Colonic mucosa (tissue), 4 donors: ENCODE measurements around the gene SPINT4. TPM values are rescaled to one million over a fixed set of nuclear protein-coding genes. Genes with fewer than 3 reads are reported as not detected.
"Not testable (repeated sequence)": the region's sequence is repeated elsewhere in the genome, so short reads cannot be mapped to it uniquely, and the experiment has no call there.

Experiments
- DNase-seq: peaks from one replicate; pipeline ENCODE4 v3.0.0-alpha.2; 2020
- H3K27ac ChIP-seq: fragments of 200-600 bp; one replicate; pipeline ENCODE4 v1.8.0; 2021
- H3K27me3 ChIP-seq: fragments of 200-600 bp; one replicate; pipeline ENCODE4 v1.8.0; 2021
- H3K36me3 ChIP-seq: fragments of 200-600 bp; one replicate; pipeline ENCODE4 v1.8.0; 2021
- H3K4me1 ChIP-seq: fragments of 200-600 bp; one replicate; pipeline ENCODE4 v1.8.0; 2021; ENCODE audit warnings: mild to moderate bottlenecking
- H3K4me3 ChIP-seq: fragments of 200-600 bp; one replicate; pipeline ENCODE4 v1.8.0; 2021
- H3K9ac ChIP-seq, 2 donors: one replicate each; pipeline ENCODE4 v1.7.0; 2013; ENCODE audit warnings: control low read depth in 2 of 2, low read depth in 2 of 2, low read length in 2 of 2
- H3K9me3 ChIP-seq: fragments of 200-600 bp; one replicate; pipeline ENCODE4 v1.8.0; 2021
- CTCF ChIP-seq: fragments of 200-600 bp; IDR thresholded peaks from one replicate; pipeline ENCODE4 v1.8.0; 2022; ENCODE audit warnings: antibody characterized with exemption, mild to moderate bottlenecking
- intact Hi-C: fragments of 100-400 bp; cut with DNase I; formaldehyde crosslinking; loops from one replicate; pipeline ENCODE4 v1.14.1; 2022
- total RNA-seq, 2 donors: library from RNA; stranded (reverse); fragmentation: NEBNext Ultra II Directional in 1 of 2; extraction: Animal tissue kit (Norgen Biotek cat#: 25700) in 1 of 2; gene quantifications; one replicate each; pipeline ENCODE4 v1.2.1, GENCODE V29; 2021
- donor health status: healthy.
- donor health status: DM: no; HTN: no; CAD: no.
- donor health status: DM: no; HTN: no; CAD: no.

SPINT4 gene
- total RNA-seq = not detected

DNA sequence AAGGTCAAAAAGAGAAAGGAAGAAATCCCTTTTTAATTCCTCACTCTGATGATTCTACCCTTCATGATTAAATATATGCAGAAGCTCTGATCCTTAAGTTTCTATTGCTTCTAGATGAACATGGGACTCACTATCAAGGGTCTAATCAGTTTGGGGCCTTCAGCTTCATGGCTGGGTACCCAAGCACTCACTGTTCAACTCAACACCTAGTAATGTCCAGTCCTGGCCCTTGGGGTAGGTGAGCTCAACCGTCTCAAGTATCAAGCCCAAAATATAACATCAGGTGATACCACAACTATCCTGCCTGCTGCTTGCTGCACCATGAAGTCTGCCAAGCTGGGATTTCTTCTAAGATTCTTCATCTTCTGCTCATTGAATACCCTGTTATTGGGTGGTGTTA, at the start of gene SPINT4:
Gene SPINT4, plus strand, starts transcription at position 301 of the 400 bp plus-strand sequence. Its CDS starts 21 bp downstream, at position 322.
- Histone ChIP-seq H3K9me3 (no peaks in the 10 kb centered on the region), H3K9ac (no peak within 1 kb of the TSS), H3K27ac (no peak within 1 kb of the TSS), H3K27me3 (no peaks in the 10 kb centered on the region), H3K36me3 (no peaks in the 10 kb centered on the region), H3K4me1 (no peaks in the 10 kb centered on the region), H3K4me3 (no peak within 1 kb of the TSS)
- TF ChIP-seq CTCF = no peak
- no peak for DNase-seq
- intact Hi-C loops = no loop called here

GRCh38 chr20:45672765-45673164, 49.4 kb upstream of the SPINT4 start:
- intact Hi-C loops = no loop called here
- H3K27me3 ChIP-seq = no peaks in the 10 kb centered on the region
- no peak overlapping the region for H3K9ac ChIP-seq
- no peaks in the 10 kb centered on the region for H3K9me3 ChIP-seq
- TF ChIP-seq CTCF = no peak
- no peak for DNase-seq
- no peaks in the 10 kb centered on the region for H3K4me1 ChIP-seq
- no peak overlapping the region for H3K27ac ChIP-seq
- H3K4me3 ChIP-seq = no peak overlapping the region
- no peaks in the 10 kb centered on the region for H3K36me3 ChIP-seq

- Histone ChIP-seq H3K27ac (no peak overlapping the region), H3K36me3 (no peaks in the 10 kb centered on the region), H3K9ac (no peak overlapping the region), H3K27me3 (no peaks in the 10 kb centered on the region), H3K4me3 (no peak overlapping the region), H3K4me1 (no peaks in the 10 kb centered on the region), H3K9me3 (no peaks in the 10 kb centered on the region)
- no peak for DNase-seq
- TF ChIP-seq CTCF = no peak
- intact Hi-C loops = no loop called here
Measured at GRCh38 chr20:45679650-45680049, 42.5 kb upstream of the SPINT4 start.

- Histone ChIP-seq H3K4me1 (no peaks in the 10 kb centered on the region), H3K9me3 (no peaks in the 10 kb centered on the region), H3K9ac (no peak overlapping the region), H3K27ac (no peak overlapping the region), H3K4me3 (no peak overlapping the region), H3K36me3 (no peaks in the 10 kb centered on the region), H3K27me3 (no peaks in the 10 kb centered on the region)
- DNase-seq = no peak
- intact Hi-C loops = no loop called here
- no peak for TF ChIP-seq CTCF
Measured at GRCh38 chr20:45685896-45686295, 36.3 kb upstream of the SPINT4 start.

DNA sequence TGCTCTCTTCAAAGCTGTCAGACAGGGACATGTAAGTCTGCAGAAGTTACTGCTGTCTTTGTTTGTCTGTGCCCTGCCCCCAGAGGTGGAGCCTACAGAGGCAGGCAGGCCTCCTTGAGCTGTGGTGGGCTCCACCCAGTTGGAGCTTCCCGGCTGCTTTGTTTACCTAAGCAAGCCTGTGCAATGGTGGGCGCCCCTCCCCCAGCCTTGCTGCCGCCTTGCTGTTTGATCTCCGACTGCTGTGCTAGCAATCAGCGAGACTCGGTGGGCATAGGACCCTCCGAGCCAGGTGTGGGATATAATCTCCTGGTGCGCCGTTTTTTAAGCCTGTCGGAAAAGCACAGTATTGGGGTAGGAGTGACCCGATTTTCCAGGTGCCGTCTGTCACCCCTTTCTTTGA, 28.8 kb upstream of the SPINT4 start:
- H3K27ac ChIP-seq, H3K9ac ChIP-seq, H3K4me1 ChIP-seq, H3K27me3 ChIP-seq, H3K4me3 ChIP-seq, H3K36me3 ChIP-seq, DNase-seq, H3K9me3 ChIP-seq, intact Hi-C loops: not testable (repeated sequence)

DNA sequence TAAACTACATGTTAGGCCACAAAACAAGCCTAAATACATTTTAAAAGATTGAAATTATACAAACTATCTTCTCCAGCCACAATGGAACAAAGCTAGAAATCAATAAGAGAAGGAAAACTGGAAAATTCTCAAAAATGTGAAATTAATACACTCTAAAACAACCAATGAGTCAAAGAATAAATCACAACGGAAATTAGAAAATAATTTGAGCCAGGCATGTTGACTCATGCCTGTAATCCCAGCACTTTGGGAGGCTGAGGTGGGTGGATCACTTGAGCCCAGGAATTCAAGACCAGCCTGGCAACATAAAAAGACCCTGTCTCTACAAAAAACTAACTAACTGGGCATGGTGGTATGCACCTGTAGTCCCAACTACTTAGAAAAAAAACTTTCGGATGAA, 26.7 kb upstream of the SPINT4 start:
- H3K9ac ChIP-seq = no peak overlapping the region
- intact Hi-C loops = no loop called here
- no peaks in the 10 kb centered on the region for H3K4me1 ChIP-seq
- H3K27me3 ChIP-seq = no peaks in the 10 kb centered on the region
- H3K4me3 ChIP-seq = no peak overlapping the region
- TF ChIP-seq CTCF = no peak
- no peaks in the 10 kb centered on the region for H3K36me3 ChIP-seq
- DNase-seq = no peak
- no peak overlapping the region for H3K27ac ChIP-seq
- no peaks in the 10 kb centered on the region for H3K9me3 ChIP-seq
